NCI-H82 treated with DMSO at 0.1 percent for 48 hours (cell line): ENCODE results near the gene AKT1S1.

Source experiments
- DNase-seq: peaks from one replicate; lab custom pipeline; 2025; ENCODE audit not compliant: unreplicated experiment; lab: John Stamatoyannopoulos, UW

Gene AKT1S1

GRCh38 chr19:49907745-49908446 lies 30.7 kb upstream of the AKT1S1 start:
- no peak for DNase-seq

- DNase-seq: no peak
Observed at GRCh38 chr19:49906879-49907564, 29.9 kb upstream of the AKT1S1 start.

DNA sequence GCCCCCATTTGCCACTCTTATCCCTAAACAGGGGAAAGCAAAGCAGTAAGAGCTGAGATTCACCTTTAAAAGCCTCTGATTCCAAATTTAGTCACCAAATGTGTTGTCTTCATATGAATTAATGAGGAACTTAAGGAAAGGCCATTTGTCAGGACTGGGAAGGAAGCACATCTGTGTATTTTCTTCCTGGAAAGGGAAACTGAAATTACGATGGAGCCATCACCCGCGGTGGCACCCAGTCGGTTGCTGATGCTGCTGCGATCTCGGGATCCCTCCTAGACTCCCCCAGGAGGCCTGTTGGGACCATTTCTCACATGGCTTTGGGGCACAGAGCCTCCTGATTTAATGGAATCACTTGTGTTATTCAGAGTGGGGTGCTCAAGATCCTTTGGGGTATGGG lies 27.0 kb upstream of the AKT1S1 start:
- no peak for DNase-seq

- DNase-seq: no peak
Observed at GRCh38 chr19:49896863-49897621, 19.9 kb upstream of the AKT1S1 start, which contains the start of gene IL4I1. Gene IL4I1, minus strand, starts transcription at chr19:49896887. Its CDS starts 727 bp downstream, at chr19:49896160.

DNA sequence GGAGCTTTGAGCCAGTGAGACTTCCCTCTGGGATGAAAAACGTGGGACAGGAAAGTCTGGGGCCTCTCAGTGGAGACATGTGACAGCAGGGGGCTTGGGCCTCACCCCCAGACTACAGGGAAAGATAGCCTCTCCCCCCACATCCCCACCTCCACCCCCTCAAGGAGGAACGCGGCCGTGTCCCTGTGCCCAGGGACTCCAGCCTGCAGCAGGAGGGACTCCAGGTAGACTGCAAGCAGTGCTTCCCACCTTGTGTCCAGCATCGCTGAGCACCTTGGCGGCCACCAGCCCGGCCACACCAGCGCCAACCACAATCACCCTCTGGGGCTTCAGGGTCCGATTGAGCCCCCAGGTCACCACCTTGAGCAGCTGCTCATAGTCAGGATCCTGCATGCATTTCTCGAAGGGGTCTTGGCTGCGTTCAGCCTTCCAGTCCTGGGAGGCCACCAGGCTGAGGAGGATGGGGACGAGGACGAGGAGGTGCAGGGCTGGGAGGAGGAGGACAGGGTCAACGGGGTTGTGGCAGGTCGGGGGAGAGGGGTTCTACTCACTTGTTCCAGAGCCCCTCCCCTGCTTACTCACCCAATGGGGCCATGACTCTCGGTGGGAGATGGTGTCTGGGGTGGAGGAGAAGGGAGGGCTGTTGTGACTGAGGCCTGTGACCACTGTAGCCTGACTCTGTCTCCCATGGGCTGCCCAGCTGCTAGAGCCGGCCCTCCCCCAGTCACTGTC lies 18.6 kb upstream of the AKT1S1 start:
- DNase-seq: no peak

- DNase-seq: no peak
Observed at GRCh38 chr19:49894879-49895565, 17.9 kb upstream of the AKT1S1 start.

DNA sequence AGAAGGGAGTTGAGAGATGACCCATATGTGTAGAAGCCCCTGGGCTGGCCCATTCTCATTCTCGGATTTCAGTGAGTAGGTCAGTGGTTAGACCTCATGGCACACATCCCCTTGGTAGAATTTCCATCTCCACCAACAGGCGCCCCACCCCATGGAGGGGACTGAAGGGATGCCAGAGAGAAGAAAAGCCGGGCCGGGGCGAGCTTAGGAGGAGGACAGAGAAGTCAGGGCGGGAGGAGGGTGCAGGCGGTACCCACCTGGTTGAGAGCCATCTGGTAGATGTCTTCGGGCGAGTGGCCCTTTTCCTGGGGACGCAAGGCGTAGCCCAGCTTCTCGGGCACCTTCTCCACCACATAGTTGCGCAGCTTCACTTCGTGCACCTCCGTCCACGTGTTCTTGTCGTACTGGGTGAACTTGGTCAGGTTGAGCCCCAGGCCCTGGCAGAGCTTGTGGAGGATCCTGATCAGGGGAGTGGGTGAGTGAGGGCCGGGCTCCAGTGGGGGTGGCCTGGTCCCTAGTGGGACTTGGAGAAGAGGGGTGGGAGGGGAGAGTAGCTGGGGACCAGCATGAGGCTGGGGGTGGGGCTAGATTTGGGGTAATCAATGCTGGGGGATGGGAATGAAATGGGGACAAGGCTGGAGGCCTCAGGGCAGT lies 17.0 kb upstream of the AKT1S1 start:
- no peak for DNase-seq

DNA sequence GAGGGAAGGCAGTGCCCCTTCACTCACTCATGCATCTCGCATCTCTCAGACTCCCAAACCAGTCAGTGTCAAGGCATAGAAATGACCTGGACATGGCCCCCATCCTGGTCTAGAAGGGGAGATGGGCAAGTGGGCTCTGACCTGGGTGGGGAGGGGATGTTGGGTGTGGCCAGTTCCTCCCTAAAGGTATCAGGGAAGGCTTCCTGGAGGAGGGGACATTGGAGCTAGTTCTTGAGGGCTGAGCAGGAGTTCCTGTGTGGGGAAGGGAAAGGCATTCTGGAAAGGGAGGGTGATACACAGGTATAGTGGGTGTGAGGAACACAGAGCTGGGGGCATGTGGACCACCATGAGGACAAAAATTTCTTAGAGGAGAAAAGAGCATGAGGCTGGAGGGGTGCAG lies 15.6 kb upstream of the AKT1S1 start:
- DNase-seq: no peak

GRCh38 chr19:49891393-49891792 lies 14.2 kb upstream of the AKT1S1 start:
- no peak for DNase-seq

DNA sequence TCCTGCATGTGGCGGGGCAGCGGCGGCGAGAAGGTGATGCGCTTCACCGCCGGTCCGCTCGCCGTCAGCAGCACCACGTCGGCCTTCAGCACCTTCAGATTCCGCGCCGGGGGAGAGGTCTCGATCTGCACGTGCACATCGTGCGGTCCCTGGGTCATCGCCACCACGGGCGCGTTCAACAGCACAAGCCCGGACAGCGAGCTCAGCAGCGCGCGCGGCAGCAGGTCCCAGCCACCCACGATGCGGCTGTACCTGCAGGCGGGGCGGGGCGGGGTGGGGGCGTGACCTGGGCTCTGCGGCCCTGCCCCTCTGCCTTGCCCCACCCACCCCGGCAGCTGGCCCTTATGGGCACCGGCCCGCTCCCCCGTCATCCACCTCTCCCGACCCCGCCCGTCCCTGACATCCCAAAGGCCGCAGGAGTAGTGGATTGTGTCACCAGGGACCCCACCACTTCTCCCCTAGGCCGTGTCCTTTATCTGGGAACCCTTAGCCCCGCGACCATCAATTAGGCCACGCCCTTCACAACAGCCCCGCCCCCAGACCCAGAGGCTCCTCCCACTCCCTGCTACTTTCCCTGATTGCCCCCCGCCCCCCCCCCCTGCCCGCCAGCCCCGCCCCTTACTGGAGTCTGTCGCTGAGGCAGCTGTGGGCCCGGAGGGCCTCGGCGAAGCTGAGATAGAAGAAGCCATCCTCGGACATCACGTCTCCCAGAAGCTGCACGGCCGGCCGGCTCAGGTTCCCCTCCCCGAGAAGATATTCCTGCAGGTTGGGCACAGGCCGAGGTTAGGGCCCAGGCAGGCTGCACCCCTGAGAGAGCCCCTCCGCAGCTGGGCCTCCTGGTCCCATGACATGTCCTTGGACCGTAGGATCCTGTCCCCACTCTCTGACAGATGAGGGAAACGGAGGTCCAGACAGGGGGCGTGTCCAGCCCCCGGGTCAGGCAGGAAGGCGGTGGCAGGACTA lies 13.5 kb upstream of the AKT1S1 start:
- peak; percentile 73 for DNase-seq

DNA sequence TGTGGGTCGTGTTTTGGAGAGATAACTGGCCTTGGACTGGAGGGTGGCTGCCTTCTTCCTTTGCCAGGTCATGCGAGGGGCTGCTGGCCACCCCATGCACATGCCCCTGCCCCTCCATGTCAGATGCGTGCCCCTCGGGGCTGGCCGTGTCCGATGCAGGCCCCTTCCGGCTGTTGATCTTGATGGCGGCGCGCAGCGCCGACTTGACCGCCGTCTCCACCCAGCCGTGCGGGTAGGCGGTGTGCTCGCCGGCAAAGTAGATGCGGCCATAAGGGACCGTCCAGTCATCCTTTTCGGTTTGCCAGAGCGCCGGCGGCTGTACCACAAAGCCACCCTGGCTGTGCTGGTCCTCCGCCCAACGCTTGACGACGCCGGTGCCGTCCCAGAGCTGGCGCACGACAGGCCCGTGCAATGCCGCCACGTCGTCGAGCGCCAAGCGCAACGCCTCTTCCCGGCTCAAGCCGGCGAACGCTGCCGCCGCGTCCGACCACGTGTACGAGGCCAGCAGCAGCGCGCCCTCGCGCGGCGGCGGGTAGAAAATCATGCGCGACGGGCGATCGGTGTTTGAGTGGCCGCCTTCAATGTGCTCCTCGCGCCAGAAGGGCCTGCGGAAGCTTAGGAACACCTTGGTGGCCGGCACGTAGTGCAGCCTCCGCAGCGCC lies 12.7 kb upstream of the AKT1S1 start:
- DNase-seq: peak; percentile 2

DNA sequence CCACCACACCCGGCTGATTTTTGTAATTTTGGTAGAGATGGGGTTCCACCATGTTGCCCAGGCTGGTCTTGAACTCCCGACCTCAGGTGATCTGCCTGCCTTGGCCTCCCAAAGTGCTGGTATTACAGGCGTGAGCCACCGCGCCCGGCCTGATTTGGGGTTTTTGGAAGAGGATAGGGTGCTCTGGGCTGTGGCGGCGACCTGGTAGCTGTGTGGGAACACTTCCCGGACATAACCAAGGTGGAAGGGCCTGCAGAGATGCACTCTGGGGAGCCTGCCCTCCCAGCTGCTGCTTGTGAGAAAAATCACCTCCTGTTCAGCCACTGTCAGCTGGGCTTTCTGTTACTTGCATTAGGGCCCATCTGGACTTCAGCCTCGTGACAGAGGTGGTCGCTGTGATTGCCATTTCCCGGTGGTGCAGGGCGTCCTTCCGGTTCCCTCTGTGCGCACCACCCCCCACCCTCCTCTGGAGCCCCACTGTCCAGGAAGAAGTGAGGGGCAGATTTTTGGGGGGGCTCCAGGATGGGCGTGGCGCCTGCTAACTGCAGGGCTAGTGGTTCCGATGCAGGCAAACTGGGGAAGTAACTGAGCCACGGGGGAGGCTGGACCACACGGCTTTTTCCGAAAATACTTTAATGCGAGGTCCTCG lies 12.0 kb upstream of the AKT1S1 start:
- no peak for DNase-seq

GRCh38 chr19:49888510-49888824 lies 11.3 kb upstream of the AKT1S1 start:
- DNase-seq: no peak

DNA sequence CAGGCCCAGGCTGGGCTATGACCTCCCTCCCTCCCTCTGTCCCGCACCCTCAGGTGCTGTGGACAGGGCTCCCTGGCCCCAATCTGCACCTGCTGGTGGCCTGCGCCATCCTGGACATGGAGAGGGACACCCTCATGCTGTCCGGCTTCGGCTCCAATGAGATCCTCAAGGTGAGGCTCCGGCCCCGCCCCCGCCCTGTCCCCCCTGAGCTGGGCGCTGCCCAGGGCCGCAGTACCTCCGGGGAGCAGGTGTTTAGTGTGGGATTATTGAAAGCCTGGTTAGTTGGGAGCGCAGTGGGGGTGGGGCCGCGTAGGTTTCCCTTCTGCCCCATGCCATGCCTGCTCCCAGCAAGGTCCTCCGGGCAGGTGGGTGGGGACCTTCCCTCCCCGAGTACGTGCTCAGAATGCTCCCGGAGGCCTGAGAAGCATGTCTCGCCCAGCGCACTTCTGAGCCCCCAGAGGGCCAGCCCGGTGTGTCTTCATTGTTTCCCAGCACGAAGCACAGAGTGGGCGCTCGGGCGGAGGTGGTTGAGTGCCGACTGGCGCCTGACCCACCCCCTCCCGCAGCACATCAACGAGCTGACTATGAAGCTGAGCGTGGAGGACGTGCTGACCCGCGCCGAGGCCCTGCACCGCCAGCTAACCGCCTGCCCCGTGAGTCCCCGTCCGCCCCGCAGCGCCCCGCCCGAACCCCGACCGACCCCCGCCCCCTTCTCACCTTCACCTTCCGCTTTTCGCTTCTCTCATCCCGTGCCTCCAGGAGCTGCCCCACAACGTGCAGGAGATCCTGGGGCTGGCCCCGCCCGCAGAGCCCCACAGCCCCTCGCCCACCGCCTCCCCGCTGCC lies 10.7 kb upstream of the AKT1S1 start:
- no peak for DNase-seq

DNA sequence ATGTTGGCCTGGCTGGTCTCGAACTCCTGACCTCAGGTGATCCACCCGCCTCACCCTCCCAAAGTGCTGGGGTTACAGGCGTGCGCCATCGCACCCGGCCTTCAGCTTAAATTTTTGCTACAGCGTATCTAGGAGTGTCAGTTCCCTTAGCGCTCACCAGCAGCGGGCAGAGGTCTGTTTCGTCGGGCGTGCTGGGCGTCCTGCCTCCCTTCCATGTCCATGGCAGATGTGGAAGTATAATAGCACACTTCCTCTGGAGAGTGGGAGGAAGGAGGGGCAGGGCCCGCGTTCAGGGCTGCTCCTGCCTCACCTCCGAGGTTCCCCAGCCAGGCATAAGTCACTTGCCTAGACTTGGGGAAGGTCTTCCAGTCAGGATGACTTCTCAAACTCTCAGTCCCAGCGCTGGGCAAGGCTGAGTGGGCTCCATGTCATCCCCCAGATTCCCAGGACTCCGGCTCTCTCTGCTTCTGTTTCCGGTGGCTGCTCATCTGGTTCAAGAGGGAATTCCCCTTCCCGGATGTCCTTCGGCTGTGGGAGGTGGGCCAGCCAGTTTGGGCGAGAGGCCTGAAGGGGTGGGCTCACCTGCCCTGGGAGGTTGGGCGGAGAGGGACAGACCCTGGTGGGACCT lies 10.0 kb upstream of the AKT1S1 start:
- DNase-seq: no peak

GRCh38 chr19:49884760-49885159 lies 7.6 kb upstream of the AKT1S1 start:
- DNase-seq: no peak

DNA sequence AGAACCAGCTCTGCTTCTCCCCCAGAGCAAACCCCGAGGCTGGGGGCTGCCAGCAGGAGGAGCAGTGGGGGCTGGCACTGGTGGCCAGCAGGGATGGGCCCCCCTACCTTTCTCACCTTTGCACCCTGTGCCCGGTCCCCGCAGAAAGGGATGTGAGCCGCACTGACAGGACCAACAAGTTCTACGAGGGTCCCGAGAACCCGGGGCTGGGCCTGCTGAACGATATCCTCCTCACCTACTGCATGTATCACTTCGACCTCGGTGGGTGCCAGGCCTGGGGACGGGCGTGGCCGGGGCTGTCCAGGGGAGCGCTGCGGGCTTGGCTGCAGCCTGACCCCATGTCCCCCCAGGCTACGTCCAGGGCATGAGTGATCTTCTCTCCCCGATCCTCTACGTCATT lies 7.0 kb upstream of the AKT1S1 start:
- no peak for DNase-seq
